NCI-H2107 (cell line): Measurements from ENCODE around the gene CSNK2A3.
A peak's percentile ranks its signal among the peaks of the same experiment; 100 is the strongest.
"Not testable (repeated sequence)": the region's sequence is repeated elsewhere in the genome, so short reads cannot be mapped to it uniquely, and the experiment has no call there.

Source experiments
- DNase-seq: peaks from one replicate; lab custom pipeline; 2025; lab: John Stamatoyannopoulos, UW

Gene CSNK2A3

GRCh38 chr11:11352878-11353277 lies at the start of gene CSNK2A3:
Gene CSNK2A3 (minus strand): TSS chr11:11353250. CDS start chr11:11353119, 131 bp downstream.
- DNase-seq: not testable (repeated sequence)

- no peak for DNase-seq
Measured at GRCh38 chr11:11401960-11402535, 49.0 kb upstream of the CSNK2A3 start.

- no peak for DNase-seq
Measured at GRCh38 chr11:11400635-11401232, 47.7 kb upstream of the CSNK2A3 start.

GRCh38 chr11:11400121-11400520 lies 47.1 kb upstream of the CSNK2A3 start:
- no peak for DNase-seq

GRCh38 chr11:11397781-11398180 lies 44.7 kb upstream of the CSNK2A3 start:
- no peak for DNase-seq

GRCh38 chr11:11397036-11397415 lies 44.0 kb upstream of the CSNK2A3 start:
- no peak for DNase-seq

- no peak for DNase-seq
Measured at GRCh38 chr11:11396301-11397035, 43.4 kb upstream of the CSNK2A3 start.

- DNase-seq: no peak
Measured at GRCh38 chr11:11395126-11395525, 42.1 kb upstream of the CSNK2A3 start.

- DNase-seq: no peak
Measured at GRCh38 chr11:11394241-11394640, 41.2 kb upstream of the CSNK2A3 start.

- DNase-seq: no peak
Measured at GRCh38 chr11:11391796-11392463, 38.9 kb upstream of the CSNK2A3 start.

GRCh38 chr11:11391169-11391568 lies 38.1 kb upstream of the CSNK2A3 start:
- DNase-seq: no peak

- no peak for DNase-seq
Measured at GRCh38 chr11:11390068-11390771, 37.2 kb upstream of the CSNK2A3 start.

- DNase-seq: no peak
Measured at GRCh38 chr11:11389238-11389637, 36.2 kb upstream of the CSNK2A3 start.

- no peak for DNase-seq
Measured at GRCh38 chr11:11387622-11388305, 34.7 kb upstream of the CSNK2A3 start.

GRCh38 chr11:11387207-11387606 lies 34.2 kb upstream of the CSNK2A3 start:
- DNase-seq: no peak

- DNase-seq: no peak
Measured at GRCh38 chr11:11384829-11385228, 31.8 kb upstream of the CSNK2A3 start.

- DNase-seq: no peak
Measured at GRCh38 chr11:11383995-11384394, 30.9 kb upstream of the CSNK2A3 start.

GRCh38 chr11:11382858-11383532 lies 29.9 kb upstream of the CSNK2A3 start:
- peak; percentile 49 for DNase-seq

- DNase-seq: no peak
Measured at GRCh38 chr11:11381471-11382105, 28.5 kb upstream of the CSNK2A3 start.

GRCh38 chr11:11380883-11381282 lies 27.8 kb upstream of the CSNK2A3 start:
- no peak for DNase-seq

- no peak for DNase-seq
Measured at GRCh38 chr11:11380340-11380739, 27.3 kb upstream of the CSNK2A3 start.
